HepG2 (cell line): ENCODE data around the gene AUNIP. TPM values are rescaled to one million over a fixed set of nuclear protein-coding genes. Genes with fewer than 3 reads are reported as not detected.

Source experiments
- AGO1 ChIP-seq: fragments of 200-400 bp; formaldehyde crosslinking; IDR thresholded peaks from 2 replicates; pipeline ENCODE4 v1.6.1; 2017; ENCODE audit warnings: mild to moderate bottlenecking, low read depth, low read length, moderate library complexity; ENCODE audit not compliant: poor library complexity, severe bottlenecking
- KDM2A ChIP-seq: sonication (generic); formaldehyde crosslinking; IDR thresholded peaks from 2 replicates; pipeline ENCODE4 v1.4.0; 2020; ENCODE audit warnings: low read depth, missing genetic modification reagents, borderline replicate concordance
- RBFOX2 ChIP-seq: fragments of 200-400 bp; formaldehyde crosslinking; IDR thresholded peaks from 2 replicates; pipeline ENCODE4 v1.6.1; 2017; ENCODE audit warnings: low read depth, mild to moderate bottlenecking, low read length
- RCOR2 ChIP-seq: IDR thresholded peaks from 2 replicates; pipeline ENCODE4 v1.6.1; 2016; ENCODE audit warnings: missing biosample characterization, missing genetic modification reagents
- ZNF121 ChIP-seq: sonication (generic); formaldehyde crosslinking; IDR thresholded peaks from 2 replicates; pipeline ENCODE4 v1.5.0; 2020; ENCODE audit warnings: mild to moderate bottlenecking, missing genetic modification reagents
- ZNF207 ChIP-seq: fragments of 450-650 bp; IDR thresholded peaks from 2 replicates; pipeline ENCODE4 v1.6.1; 2016; ENCODE audit warnings: antibody characterized with exemption, borderline replicate concordance
- ZNF703 ChIP-seq: sonication (generic); formaldehyde crosslinking; IDR thresholded peaks from 2 replicates; pipeline ENCODE4 v1.5.1; 2020; ENCODE audit warnings: missing genetic modification reagents, mild to moderate bottlenecking, moderate library complexity, borderline replicate concordance
- ZUFSP ChIP-seq: sonication (generic); formaldehyde crosslinking; IDR thresholded peaks from 2 replicates; pipeline ENCODE4 v1.9.0; 2021; ENCODE audit warnings: missing genetic modification reagents, mild to moderate bottlenecking, borderline replicate concordance
- polyA plus RNA-seq, 8 experiments: library from polyadenylated mRNA; depleted of rRNA in 3 of 8; stranded (reverse) in 7 of 8; unstranded in 1 of 8; fragments of >200 nt; fragmentation: Illumina TruSeq in 4 of 8; extraction: Trizol in 4 of 8; gene quantifications; 2 replicates each; pipeline versions ENCODE4 v1.2.1 to v1.2.3, GENCODE V29; 2011 to 2016; ENCODE audit warnings: low read depth in 4 of 8, missing spikeins in 1 of 8, mixed read lengths in 1 of 8; ENCODE audit not compliant: insufficient read depth in 1 of 8
- total RNA-seq, 5 experiments: library from RNA; depleted of rRNA; stranded (reverse); fragments of >200 nt; fragmentation: Illumina TruSeq; extraction: Trizol; gene quantifications; 2 replicates each; pipeline ENCODE4 v1.2.3, GENCODE V29; 2016; ENCODE audit warnings: low read depth in 1 of 5
- TF ChIP-seq, protein P1 (sequence below): sonication (generic); formaldehyde crosslinking; IDR thresholded peaks from 2 replicates; pipeline ENCODE4 v1.8.0; 2022; ENCODE audit warnings: missing genetic modification reagents, mild to moderate bottlenecking, borderline replicate concordance

AUNIP gene
- total and polyA plus RNA-seq, 2 of the 13 experiments (the other 11 are each of a cell fraction or from before 2014, with no cell fraction given) = 3.8 to 12.3 TPM

DNA sequence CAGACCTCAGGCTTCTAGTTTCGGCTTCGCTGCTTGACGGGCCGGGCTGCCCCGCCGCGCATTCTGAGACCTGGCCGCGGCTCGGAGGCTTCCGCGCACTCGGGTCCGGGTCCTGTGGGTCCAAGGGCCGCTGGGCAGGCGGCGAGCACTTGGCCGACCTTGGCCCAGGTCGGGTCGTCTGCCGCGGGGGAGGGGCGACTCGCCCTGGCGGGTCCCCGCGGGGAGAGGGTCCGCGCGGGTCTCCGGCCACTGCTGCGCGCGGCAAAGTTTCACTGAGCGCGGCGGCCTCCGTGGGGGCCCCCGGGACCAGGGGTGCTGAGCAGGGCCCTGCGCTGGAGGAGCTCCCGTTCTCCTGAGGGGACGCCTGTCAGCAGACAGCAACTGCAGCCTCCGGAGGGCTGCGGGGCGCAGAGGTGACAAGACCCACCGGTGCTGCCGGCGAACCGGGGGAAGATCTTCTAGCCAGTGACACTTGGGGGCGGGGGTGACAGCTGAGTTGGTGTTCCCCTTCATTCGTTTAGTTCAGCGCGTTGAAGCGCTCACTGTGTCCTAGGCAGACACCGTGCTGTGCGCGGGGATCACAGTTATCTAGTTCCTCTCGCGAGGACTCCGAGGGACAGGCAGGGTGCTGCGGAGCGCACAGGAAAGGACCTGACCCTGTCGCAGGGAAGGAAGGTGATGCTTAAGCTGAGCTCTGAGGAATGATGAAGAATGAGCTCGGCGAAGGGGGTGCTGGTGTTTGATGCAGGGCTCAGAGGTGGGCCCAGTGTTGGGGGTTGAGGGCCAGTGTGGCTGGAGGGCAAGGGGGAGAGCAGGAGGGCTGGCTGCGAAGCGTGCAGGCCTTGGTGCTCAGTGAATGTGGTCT is 38.8 kb downstream of the AUNIP start (continued):
- TF ChIP-seq, protein P1, sequence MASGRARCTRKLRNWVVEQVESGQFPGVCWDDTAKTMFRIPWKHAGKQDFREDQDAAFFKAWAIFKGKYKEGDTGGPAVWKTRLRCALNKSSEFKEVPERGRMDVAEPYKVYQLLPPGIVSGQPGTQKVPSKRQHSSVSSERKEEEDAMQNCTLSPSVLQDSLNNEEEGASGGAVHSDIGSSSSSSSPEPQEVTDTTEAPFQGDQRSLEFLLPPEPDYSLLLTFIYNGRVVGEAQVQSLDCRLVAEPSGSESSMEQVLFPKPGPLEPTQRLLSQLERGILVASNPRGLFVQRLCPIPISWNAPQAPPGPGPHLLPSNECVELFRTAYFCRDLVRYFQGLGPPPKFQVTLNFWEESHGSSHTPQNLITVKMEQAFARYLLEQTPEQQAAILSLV = no peak
- TF ChIP-seq AGO1 (peak; percentile 42), ZNF703 (CRISPR knock-in tag) (0 out of 2 replicates have a peak, but pooled peaks have one; percentile 69), RBFOX2 (peak; percentile 88), KDM2A (CRISPR knock-in tag) (0 out of 2 replicates have a peak, but pooled peaks have one; percentile 0), ZNF207 (no peak), RCOR2 (CRISPR knock-in tag) (no peak), ZNF121 (CRISPR knock-in tag) (no peak), ZUFSP (CRISPR knock-in tag) (no peak)
- TF ChIP-seq, all 625 proteins: peak for 113
